ENCODE results near the gene SLC7A1. TPM values are rescaled to one million over a fixed set of nuclear protein-coding genes. Genes with fewer than 3 reads are reported as not detected.

The SLC7A1 gene
- total and polyA plus RNA-seq, 2 experiments from 2014 or later, result 23.0 to 74.7 TPM

GRCh38 chr13:29494520-29494919, 101.0 kb downstream of the SLC7A1 start:
- no peak for ATAC-seq

GRCh38 chr13:29493796-29494195, 101.7 kb downstream of the SLC7A1 start:
- H3K9me3 Mint-ChIP-seq, result no peaks in the 10 kb centered on the region
- Histone ChIP-seq H4K20me1 (replicated peaks; ENCODE audit: insufficient read depth) (no peaks in the 10 kb centered on the region), H3K79me2 (replicated peaks; ENCODE audit: insufficient read depth) (no peaks in the 10 kb centered on the region), H3K27ac (ENCODE audit: low read depth) (no peak overlapping the region), H3K27me3 (ENCODE audit: insufficient read depth) (no peaks in the 10 kb centered on the region), H3K4me1 (ENCODE audit: insufficient read depth) (peaks cover 7% of the 10 kb centered on the region; the same call in 1 of the 2 replicates), H3K4me3 (no peak overlapping the region), H3K4me2 (no peak overlapping the region), H3K36me3 (ENCODE audit: insufficient read depth) (no peaks in the 10 kb centered on the region), H3K9me2 (ENCODE audit: insufficient read depth) (no peaks in the 10 kb centered on the region), H3F3A (replicated peaks; ENCODE audit: low read depth) (no peaks in the 10 kb centered on the region), H2AFZ (no peak overlapping the region)
- peaks cover 3% of the 10 kb centered on the region for H3K27me3 Mint-ChIP-seq (ENCODE audit: insufficient read depth, low read depth, poor library complexity)
- no peaks in the 10 kb centered on the region for H3K36me3 Mint-ChIP-seq (ENCODE audit: low read depth)
- peaks cover 24% of the 10 kb centered on the region for H3K4me1 Mint-ChIP-seq
- no peak overlapping the region for H3K27ac Mint-ChIP-seq
- DNase-seq (ENCODE audit: low spot score) (no peak), ATAC-seq (no peak)
- no peak overlapping the region for H3K4me3 Mint-ChIP-seq
- TF ChIP-seq EZH2 (IDR thresholded peaks at IDR 0.05; ENCODE audit: low read depth, unreplicated experiment), result no peak
- TF ChIP-seq EZH2phosphoT487 (IDR thresholded peaks at IDR 0.05; ENCODE audit: unreplicated experiment), result no peak
- no peak for TF ChIP-seq ZNF462 (CRISPR knock-in tag; IDR thresholded peaks at IDR 0.05)

More at GRCh38 chr13:29494520-29494919, 101.0 kb downstream of the SLC7A1 start:
- H4K20me1 ChIP-seq (replicated peaks; ENCODE audit: insufficient read depth), result no peaks in the 10 kb centered on the region
- Mint-ChIP-seq H3K27me3 (ENCODE audit: insufficient read depth, low read depth, poor library complexity) (peaks cover 3% of the 10 kb centered on the region), H3K9me3 (no peaks in the 10 kb centered on the region), H3K4me3 (no peak overlapping the region), H3K27ac (no peak overlapping the region), H3K4me1 (peaks cover 24% of the 10 kb centered on the region), H3K36me3 (ENCODE audit: low read depth) (no peaks in the 10 kb centered on the region)
- TF ChIP-seq REST (IDR thresholded peaks at IDR 0.05; ENCODE audit: unreplicated experiment) (no peak), ZNF331 (CRISPR knock-in tag; IDR thresholded peaks at IDR 0.05; ENCODE audit: low read depth) (no peak), CREB1 (CRISPR knock-in tag; IDR thresholded peaks at IDR 0.05; ENCODE audit: low read depth) (no peak), NANOG (IDR thresholded peaks at IDR 0.05; ENCODE audit: borderline replicate concordance) (no peak), EZH2phosphoT487 (IDR thresholded peaks at IDR 0.05; ENCODE audit: unreplicated experiment) (no peak), STAT1 (IDR thresholded peaks at IDR 0.05; ENCODE audit: unreplicated experiment) (no peak)
- no peak overlapping the region for H3K4me2 ChIP-seq
- no peaks in the 10 kb centered on the region for H3K36me3 ChIP-seq (ENCODE audit: insufficient read depth)
- H3K27ac ChIP-seq (ENCODE audit: low read depth), result no peak overlapping the region
- no peak for DNase-seq (ENCODE audit: low spot score)
- H2AFZ ChIP-seq, result no peak overlapping the region
- H3K27me3 ChIP-seq (ENCODE audit: insufficient read depth), result no peaks in the 10 kb centered on the region
- H3F3A ChIP-seq (replicated peaks; ENCODE audit: low read depth), result no peaks in the 10 kb centered on the region
- H3K4me3 ChIP-seq, result no peak overlapping the region
- no peaks in the 10 kb centered on the region for H3K79me2 ChIP-seq (replicated peaks; ENCODE audit: insufficient read depth)
- peaks cover 7% of the 10 kb centered on the region; the same call in 1 of the 2 replicates for H3K4me1 ChIP-seq (ENCODE audit: insufficient read depth)
- H3K9me2 ChIP-seq (ENCODE audit: insufficient read depth), result no peaks in the 10 kb centered on the region
